K562 (cell line): ENCODE results near the gene KLK7.

Experiments used
- CHD1 ChIP-seq: fragments of 200-600 bp; sonication (generic); IDR thresholded peaks from one replicate; pipeline ENCODE4 v1.6.1; 2012; ENCODE audit warnings: mild to moderate bottlenecking, moderate library complexity, low read length, inconsistent platforms
- ELF1 ChIP-seq: fragments of 200-800 bp; sonication (Bioruptor generic); IDR thresholded peaks from 2 replicates; pipeline ENCODE4 v1.6.1; 2016; ENCODE audit warnings: missing genetic modification characterization, missing compliant biosample characterization
- FOSL1 ChIP-seq: fragments of 200-800 bp; sonication (Bioruptor generic); conservative IDR thresholded peaks from 2 replicates; pipeline ENCODE4 v1.6.1; 2016; ENCODE audit warnings: missing genetic modification characterization, missing compliant biosample characterization
- JUND ChIP-seq, 2 experiments: IDR thresholded peaks; 2 replicates in 1 of 2; 3 replicates in 1 of 2; pipeline ENCODE4 v1.6.1; 2011; ENCODE audit warnings: borderline replicate concordance in 2 of 2, low read depth in 2 of 2, low read length in 2 of 2, improper control_type of control experiment in 1 of 2, missing biosample characterization in 1 of 2, missing genetic modification characterization in 1 of 2, missing genetic modification reagents in 1 of 2
- NRF1 ChIP-seq, 2 experiments: fragments of 450-650 bp; IDR thresholded peaks in 1 of 2; conservative IDR thresholded peaks in 1 of 2; 2 replicates each; pipeline ENCODE4 v1.6.1; 2014; ENCODE audit warnings: mild to moderate bottlenecking in 2 of 2
- ZNF717 ChIP-seq: fragments of 250-450 bp; sonication (Bioruptor Pico); IDR thresholded peaks from 2 replicates; pipeline ENCODE4 v1.5.0; 2021
- TF ChIP-seq, protein P1 (sequence below), 2 experiments: fragments of 200-800 bp in 1 of 2; sonication (Bioruptor generic) in 1 of 2; sonication (generic) in 1 of 2; formaldehyde crosslinking in 1 of 2; IDR thresholded peaks in 1 of 2; conservative IDR thresholded peaks in 1 of 2; 2 replicates each; pipeline versions ENCODE4 v1.5.0 to v1.6.1; 2016 to 2020; ENCODE audit warnings: missing compliant biosample characterization in 1 of 2, missing genetic modification characterization in 1 of 2, missing genetic modification reagents in 1 of 2
- TF ChIP-seq, protein P2 (sequence below): IDR thresholded peaks from 2 replicates; pipeline ENCODE4 v1.6.1; 2016; ENCODE audit warnings: missing genetic modification characterization, missing compliant biosample characterization

DNA sequence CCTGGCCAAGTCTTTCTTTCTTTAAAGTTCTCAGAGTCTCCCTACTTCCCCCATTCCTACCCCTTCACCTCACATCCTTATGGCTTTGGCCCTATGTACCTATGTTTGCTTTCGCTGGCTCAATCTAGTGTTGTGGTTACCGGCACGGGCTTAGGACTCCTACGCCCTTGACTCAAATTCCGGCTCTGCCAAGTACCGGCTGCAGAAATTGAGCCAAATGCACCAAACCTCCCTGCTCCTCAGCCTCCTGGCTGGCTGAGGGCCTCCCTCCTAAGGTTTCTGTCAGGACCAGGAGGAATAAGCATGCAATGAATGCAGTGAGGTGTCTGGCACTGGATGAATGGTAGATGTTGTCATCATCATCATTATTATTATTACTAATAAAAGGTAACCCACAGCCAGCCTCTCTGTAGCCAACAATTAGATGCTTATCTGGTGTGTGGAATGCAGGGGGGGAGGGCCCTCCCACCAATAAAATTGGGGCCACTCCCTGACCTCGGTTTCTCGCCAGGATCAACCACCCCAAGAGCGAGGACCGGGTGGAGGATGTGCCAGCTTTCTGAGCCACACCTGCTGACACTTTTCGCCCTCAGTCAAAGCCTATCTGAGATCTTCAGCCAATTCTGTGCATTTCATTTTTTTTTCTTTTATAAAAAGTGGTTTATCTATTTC, 51.6 kb downstream of the KLK7 start:
- TF ChIP-seq ZNF717 (CRISPR knock-in tag) = no peak
- TF ChIP-seq, protein P1, sequence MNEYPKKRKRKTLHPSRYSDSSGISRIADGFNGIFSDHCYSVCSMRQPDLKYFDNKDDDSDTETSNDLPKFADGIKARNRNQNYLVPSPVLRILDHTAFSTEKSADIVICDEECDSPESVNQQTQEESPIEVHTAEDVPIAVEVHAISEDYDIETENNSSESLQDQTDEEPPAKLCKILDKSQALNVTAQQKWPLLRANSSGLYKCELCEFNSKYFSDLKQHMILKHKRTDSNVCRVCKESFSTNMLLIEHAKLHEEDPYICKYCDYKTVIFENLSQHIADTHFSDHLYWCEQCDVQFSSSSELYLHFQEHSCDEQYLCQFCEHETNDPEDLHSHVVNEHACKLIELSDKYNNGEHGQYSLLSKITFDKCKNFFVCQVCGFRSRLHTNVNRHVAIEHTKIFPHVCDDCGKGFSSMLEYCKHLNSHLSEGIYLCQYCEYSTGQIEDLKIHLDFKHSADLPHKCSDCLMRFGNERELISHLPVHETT (CRISPR knock-in tag; conservative IDR thresholded peaks at IDR 0.05 in 1 of 2, IDR thresholded peaks at IDR 0.05 in 1 of 2) = no peak
- TF ChIP-seq NRF1 (conservative IDR thresholded peaks at IDR 0.05 in 1 of 2, IDR thresholded peaks at IDR 0.05 in 1 of 2) = no peak
- TF ChIP-seq, protein P2, sequence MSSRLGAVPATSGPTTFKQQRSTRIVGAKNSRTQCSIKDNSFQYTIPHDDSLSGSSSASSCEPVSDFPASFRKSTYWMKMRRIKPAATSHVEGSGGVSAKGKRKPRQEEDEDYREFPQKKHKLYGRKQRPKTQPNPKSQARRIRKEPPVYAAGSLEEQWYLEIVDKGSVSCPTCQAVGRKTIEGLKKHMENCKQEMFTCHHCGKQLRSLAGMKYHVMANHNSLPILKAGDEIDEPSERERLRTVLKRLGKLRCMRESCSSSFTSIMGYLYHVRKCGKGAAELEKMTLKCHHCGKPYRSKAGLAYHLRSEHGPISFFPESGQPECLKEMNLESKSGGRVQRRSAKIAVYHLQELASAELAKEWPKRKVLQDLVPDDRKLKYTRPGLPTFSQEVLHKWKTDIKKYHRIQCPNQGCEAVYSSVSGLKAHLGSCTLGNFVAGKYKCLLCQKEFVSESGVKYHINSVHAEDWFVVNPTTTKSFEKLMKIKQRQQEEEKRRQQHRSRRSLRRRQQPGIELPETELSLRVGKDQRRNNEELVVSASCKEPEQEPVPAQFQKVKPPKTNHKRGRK (tag) = no peak
- TF ChIP-seq JUND (IDR thresholded peaks at IDR 0.05; ENCODE audit: borderline replicate concordance, low read depth, low read length) = no peak
- TF ChIP-seq JUND (tag; IDR thresholded peaks at IDR 0.05; ENCODE audit: borderline replicate concordance, low read depth, low read length) = no peak
- no peak for TF ChIP-seq ELF1 (tag)
- TF ChIP-seq CHD1 = no peak
- TF ChIP-seq FOSL1 = no peak
